ENCODE measurements around the gene RGS6.

Gene RGS6

DNA sequence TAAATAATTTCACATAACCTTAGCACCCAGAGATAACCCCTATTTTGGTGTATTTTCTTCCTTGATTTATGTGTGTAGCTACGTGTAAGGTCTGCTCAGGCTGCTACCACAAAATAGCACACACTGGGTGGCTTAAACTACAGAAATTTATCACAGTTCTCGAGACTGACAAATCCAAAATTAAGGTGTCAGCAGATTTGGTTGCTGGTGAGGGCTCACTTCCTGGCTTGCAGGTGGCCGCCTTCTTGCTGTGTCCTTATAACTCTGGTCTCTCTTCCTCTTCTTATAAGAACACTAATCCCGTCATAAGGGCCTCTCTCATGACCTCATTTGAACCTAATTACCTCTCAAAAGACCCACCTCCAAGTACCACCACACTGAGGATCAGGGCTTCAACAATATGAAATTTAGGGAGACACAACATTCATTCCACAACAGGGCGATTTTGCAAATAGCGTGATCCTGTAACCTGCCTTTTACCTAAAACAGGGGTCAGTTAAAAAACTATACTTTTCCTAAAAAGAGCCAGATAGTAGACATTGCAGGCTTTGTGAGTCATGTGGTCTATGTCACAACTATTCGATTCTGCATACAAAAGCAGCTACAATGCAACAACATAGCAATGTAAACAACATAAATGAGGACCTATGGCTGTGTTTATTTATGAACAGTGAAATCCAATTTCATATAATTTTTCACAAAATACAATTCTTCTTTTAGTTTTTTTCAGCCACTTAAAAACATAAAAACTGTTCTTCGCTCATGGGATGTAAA lies 589.9 kb downstream of the RGS6 start:
- DNase-seq = no peak

DNA sequence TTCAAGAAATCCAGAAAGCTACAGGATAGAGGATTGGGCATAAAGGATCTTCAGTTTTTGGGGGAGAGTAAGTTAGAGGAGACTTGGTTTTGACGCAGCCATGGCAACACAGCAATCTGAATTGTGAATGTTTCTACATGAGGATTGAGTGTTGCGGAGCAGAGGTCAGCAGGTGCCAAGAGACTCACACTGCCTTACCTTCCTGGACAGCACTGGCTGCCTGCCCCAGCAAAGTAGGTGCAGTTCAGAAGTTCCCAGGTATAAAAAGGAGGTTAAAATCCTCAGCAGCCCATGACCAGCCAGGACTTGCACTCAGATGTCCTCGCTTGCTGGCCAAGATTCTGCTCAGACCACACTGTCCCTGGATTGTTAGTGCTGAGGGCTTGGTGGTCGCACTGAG lies 590.6 kb downstream of the RGS6 start:
- DNase-seq = no peak

DNA sequence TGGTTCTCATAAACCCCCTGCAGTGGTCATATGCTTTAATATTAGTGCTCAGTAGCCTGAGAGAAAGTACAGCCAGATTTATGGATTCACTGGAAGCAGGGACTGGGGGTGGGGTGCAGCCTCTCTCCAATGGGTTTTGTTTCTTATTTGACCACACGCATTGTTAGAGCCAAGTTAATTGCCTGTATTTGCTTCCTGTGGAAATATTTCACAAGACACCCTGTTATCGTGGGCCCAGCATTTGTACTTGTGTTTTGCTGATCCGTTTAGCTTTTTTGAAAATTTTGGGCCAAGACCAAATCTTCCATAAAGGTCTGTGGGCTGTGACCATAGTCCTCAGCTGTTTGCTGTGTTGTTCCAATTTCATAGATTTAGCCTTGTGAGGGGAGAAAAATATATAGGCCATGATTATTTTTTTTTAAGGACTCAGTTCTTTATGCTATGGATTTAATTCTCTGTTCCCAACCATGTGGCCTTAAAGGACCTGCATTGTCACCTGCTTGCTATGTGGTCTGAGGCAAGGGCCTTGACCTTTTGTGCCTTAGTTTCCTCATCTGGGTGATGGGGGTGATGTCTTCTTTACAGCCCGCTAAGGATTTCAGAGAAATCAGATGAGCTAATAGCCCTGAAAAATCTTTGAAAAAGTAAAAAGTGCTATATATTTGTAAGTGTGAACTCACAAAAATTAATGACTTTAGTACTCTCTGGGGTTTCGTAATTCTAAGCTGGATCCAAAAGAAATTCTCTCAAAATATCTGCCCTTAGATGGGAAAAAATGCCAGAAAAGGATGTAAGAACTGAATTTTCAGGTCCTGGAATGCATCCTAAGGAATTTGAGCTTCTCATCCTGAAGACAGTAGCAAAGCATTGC lies 591.4 kb downstream of the RGS6 start:
- DNase-seq = no peak

DNA sequence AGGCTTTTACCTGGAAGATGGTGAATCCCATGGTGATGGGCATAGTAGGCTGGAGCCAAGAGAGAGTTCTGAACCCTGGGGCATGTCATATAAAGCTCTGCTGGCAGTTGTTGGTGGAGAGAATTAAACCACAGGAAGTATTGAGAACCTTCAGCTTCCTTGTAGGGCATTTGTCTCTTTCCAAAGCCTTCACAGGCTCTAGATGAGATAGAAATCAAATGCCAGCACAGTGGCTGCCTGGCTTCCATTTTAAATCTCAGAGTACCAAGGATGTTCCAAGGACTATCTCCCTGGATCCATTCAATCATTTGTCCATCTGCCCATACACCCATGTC lies 592.0 kb downstream of the RGS6 start:
- DNase-seq = no peak

DNA sequence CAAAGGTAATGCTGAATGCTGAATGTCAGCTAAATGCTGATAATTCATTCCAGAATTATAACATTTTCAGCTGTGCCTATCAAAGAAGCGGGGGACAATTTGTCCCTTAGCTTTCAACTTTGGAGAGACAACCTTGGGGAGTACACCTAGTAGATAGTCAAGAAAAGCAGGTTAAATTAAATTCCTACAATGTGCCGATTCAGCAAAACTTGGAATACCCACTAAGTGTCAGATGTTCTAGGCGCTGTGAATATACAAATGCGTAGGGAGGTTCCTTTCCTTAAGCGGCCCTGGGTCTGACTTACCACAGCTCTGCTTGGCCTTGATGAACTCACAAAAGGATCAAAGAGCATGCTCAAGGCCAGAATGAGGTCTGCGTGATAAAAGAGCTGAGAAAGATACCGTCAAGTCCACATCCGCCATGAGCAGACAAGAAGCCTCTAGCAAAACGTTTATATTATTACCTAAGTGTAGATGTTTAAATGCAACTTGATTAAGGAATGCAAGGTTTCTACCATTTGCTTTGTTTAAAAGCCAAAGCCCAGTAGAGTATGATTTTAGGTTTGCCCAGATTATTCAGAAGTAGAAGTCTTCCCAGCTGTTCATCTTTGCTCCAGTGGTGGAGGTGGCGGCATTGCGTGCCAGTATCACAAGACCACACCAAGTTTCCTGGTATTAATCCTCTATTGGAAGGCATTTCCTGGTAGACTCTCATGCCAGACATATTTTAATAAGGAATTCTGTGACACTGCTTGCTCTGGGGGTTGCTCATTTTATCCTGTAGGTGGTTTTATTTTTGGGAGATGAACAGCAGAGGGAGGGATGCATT lies 593.1 kb downstream of the RGS6 start:
- no peak for DNase-seq

DNA sequence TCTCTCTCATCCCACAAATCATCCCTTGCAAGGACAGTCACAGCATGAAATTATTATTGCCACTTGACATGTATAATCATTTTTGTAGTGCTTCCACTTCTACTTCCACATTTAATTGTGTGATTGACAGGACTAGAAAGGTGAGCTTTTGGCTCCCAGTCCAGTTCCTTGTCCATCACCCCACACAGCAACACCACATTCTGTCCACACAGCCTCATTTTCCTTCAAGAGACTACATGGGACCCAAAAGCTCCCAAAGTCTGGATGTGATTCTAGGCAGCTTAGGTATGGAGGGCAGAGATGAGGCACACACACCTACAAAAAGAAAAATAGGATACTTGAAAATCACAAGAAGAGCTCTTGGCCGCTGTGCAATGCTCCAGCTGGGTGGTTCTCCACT lies 595.4 kb downstream of the RGS6 start:
- no peak for DNase-seq

DNA sequence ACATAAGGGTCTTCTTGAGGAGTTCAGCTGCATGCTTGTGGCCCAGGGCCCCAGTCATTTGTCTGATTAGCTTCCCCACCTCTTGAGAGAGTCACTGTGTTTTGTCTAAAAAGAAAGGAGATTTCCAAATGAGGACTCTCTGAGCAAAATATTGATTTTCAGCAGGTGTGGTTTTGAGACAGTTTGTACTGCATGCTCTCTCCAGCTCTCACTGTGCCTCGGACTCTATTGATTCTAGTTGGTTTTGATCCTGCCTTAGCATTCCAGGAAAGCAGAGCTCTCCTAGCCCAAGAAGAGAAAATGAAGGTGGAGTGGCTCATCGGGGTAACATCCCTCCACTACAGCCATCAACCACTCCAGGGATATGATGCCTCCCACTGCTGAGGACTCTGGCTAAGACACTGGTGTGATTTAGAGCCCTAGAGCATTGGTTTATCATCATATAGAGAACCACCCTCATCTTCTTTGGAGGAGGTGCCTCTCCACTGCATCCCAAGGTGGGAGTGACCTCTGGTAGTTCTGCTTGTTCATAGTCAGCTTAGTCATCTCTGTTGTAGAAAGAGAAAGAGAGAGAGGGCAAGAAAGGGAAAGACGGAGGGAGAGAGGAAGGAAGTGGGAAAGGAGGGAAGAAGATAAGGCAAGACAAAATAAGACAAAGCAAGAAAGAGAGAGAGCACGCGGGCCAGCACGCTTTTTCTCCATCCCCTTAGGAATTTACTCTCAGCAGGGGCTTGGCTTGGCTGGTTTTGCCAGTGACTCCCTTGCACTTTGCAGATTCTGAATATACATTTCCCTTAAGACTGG lies 596.0 kb downstream of the RGS6 start:
- DNase-seq = no peak

DNA sequence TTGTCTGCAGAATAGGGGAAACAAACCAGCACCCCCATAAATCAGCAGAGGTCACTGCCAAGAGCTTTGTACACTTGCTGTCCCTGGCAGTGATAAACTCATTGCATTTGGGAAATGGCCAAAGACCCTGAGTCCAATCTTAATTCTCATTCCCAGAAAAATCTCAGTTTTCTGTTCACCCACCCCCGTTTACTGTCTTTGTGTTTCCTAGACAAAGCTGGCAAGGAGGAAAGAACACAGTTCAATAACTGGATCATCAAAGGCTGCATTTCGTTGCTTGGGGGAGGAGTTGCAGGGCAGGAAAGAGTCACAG lies 596.6 kb downstream of the RGS6 start:
- DNase-seq = no peak

DNA sequence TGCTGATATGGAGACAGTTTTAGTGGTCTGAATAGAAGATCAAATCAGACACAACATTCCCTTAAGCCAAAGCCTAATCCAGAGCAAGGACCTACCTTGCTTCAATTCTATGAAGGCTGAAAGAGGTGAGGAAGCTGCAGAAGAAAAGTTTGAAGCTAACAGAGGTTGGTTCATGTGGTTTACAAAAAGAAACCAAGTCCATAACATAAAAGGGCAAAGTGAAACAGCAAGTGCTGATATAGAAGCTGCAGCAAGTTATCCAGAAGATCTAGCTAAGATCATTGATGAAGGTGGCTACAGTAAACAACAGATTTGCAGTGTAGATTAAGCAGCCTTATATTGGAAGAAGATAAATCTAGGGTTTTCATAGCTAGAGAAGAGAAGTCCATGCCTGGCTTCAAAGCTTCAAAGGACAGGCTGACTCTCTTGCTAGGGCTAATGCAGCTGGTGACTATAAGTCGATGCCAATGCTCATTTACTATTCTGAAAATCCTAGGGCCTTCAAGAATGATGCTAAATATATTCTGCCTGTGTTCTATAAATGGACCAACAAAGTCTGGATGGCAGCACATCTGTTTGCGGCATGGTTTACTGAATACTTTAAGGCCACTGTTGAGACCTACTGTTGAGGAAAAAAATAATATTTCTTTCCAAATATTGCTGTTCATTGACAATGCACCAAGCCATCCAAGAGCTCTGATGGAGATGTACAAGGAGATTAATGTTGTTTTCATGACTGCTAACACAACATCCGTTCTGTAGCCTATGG lies 600.6 kb downstream of the RGS6 start:
- no peak for DNase-seq

DNA sequence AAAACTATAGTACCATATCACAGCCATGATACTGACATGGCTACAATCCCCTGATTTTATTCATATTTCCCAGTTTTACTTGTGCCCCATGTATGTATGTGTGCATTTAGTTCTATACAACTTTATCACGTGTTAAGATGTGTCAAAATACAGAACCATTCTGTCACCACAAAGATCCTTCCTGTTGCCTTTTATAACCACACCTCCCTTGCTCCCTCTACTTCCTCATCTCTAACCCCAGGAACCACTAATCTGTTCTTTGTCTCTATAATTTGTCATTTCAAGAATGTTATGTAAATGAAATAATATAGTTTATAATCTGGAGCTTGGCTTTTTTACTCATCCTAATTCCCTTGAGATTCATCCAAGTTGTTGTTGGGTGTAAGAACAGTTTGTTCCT lies 603.3 kb downstream of the RGS6 start:
- DNase-seq = no peak

DNA sequence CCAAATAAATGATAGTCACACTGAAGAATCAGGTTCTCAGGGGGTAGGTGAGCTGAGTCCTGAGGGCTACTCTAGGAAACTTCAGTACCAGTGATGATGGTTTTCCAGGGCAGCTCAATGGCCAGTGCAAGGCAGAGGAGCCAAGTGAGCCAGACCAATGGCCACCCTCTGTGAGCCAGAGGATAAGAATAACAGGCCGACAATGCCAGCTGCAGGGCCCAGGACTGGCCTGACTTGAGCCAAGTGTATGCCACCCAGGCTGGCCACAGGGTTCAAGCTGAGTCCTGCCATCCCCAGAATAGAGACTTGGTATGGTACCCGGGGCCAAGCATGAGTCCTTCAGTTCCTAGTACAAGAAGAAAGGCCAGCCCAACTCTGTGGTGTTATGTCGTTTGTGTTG lies 606.2 kb downstream of the RGS6 start:
- DNase-seq = no peak

DNA sequence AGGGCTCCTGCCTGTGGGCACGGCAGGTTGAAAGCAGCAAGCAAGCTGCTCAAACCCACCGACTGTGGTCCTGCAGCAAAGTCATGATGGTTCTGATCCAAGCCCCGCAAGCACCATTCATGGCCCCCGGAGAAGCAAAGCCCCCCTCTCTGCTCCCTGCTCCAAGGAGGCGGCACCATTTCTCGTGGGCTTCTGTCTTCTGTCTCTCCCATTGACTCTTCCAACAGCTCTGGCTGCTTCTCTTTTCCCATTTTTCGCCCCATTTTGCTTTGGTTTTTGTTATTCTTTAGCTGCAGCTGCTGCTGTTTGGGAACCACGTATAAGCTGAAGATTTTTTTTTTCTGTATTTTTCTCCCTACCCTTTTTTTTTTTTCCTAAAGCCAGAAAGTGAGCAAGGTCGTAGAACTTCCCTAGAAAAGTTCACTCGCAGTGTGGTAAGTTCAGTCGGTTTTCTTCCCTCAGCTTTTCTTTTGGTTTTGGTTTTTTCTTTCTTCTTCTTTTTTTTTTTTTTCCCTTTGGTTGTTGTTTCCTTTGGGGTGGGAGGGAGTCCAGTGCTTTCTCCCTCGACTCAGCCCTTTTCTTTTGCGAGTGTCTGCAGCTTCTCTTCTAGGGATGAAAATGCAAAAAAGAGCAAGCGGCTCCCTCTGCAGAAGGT lies 607.6 kb downstream of the RGS6 start:
- no peak for DNase-seq

DNA sequence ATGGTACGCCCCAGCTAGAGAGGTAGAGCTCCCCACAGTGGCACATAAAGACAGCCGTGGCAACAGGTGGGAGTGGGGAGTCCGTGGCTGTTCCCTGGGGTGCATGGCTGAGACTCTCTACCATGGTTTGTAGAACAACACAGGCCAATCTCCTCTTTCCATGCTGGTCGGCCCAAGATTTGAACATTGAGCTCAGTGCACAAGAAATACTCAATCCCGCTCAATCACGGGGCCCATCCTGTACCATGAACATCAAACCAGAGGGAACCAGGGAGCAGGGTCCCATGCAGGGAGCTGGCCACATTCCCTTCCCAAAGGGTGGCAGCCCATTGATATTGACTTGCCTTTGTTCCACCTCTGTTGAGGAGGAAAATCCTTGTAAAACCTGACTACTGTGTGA lies 608.6 kb downstream of the RGS6 start:
- DNase-seq = no peak

DNA sequence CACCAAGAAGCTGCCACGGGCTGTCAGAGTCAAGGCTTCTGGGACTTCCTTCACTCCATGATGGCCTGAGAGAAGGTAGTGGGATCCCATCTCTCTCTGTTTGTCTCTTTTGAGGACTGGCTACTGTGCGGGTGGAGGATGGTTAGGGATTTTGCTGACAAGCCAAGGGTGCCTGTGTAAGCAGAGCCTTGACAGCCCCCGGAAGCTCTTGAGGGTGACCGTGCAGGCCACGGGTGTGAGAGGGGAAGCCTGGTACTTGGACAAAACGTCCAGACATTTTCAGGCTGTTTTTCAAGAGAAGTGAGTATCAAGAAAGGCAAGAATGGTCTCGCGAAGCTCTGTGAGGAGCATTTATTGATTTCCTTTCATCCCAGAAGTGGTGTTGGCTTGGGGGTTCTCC lies 609.3 kb downstream of the RGS6 start:
- no peak for DNase-seq

DNA sequence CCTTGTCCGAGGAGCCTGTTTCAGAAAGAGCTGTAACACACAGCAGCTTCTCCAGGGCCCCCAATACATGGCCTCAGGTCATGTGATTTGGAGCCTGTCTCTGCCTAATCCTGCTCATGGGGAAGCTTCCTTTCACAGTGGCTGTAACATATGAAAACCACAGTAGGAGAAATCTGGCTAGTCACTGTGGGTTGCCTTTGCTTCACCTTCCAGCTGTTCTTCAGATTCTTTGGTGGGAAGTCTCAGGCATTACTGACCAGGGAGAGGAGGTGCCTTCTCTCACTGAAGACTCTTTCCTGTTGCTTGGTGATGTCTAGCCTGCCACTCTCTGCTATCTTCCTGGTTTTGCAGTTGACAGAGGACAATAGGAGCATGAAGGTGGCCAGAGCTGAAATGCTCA lies 611.1 kb downstream of the RGS6 start:
- no peak for DNase-seq

DNA sequence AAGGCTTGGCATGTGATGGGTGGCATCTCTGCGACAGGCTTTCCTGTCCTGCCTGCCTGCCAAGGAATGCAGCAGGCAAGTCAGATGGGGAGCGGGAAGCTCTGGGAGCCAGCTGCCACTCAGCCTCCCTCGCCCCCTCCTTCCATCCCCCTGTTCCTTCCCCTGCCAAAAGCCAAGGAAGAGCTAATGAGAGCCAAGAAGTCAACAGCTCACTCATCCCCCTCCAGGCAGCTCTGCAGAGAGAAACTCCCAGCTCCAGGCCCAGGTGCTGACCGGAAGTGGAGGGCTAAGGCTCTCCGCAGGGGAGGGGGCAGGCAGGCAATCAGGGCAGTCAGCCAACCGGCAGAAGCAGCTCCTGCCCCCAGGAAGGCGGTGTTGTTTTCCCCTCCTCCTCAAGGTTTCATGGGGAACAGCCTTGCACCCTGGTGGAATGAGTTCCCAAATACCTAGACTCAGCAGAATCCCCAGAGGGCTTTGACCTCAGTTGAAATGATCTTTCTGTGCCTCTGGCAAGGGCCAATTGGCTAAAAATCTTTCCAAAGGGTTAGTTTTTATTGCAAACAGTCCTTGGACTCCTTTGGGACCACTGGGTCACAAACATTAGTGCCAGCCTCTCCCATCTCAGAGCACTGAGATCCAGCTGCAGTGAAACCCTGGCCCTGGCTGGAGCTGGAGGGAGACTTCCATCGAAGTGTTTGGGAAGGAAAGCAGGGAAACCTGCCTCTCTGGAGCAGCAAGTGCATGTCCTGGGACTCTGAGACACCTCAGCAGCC lies 612.6 kb downstream of the RGS6 start:
- peak in 2 of 51 donors; percentile 7 to 11 for DNase-seq

DNA sequence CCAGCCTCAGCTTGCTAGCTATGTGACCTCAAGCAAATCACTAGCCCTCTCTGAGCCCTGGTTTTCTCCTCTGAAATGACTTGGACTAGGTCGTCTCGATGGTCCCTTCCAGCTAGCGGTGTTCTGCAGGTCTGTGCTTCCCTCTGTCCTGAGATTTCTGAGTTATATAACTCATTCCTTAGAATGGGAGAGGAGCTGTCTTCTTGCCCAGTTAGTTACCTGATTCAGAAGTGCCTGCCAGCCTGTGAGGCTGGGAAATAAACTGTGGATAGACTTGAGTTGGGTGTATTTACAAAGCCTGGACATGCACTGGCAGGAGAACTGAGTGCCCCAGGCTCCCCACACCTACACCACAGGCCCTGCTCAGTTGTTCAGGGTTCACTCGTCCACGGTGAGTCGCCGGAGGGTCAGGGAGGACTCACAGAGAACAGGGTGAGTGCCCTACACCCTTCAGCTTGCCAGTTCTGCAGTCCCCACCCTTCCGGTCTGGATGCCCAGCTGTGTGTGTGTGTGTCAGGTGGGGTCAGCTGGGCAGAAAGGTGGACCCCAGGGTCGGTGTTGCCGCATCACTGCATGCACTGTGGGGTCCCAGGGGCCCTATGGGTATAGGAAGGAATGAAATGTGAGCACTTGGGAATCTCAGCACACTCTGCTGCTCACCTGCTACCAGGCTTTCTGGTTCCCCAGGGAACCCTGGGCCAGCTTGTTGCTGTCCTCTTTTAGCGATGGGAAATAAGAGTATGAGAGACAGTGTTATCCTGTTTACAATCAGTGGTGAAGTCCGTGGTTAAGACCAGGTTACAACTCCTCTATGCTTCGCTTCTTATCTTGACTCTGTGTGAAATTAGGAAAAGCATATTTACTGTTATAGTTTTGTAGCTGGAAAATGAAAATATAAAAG lies 613.4 kb downstream of the RGS6 start:
- DNase-seq = no peak

DNA sequence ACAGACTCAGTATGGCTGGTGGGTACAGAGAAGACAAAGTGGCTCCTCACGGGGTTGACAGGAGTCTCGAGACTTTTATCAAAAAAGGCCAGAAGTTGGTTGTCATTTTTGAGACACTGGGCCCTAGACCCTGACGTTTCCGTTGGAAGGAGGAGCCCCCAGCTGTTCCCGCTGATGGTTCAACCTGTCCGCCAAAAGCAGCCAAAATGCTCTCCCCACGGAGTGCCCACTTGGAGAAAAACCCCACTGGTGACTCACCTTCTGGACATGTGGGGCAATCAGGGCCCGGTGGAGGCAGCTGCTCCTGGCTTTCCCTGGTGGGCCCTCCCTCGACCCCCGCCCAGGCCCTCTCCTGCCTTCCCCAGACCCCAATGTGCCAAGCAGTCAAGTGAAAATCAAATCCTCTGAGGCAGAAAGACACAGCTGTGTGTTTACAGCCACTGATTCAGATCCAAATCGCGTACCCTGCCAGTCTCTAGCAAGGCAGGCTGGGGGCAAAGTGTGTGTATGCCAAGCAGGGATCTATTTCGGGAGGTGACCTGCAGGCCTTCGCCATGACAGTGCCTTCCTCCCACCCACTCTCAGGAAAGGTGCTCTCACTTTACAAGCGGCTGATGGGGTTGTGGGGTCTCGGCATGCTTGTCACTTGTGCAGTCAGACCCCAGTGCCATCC lies 614.3 kb downstream of the RGS6 start:
- no peak for DNase-seq
